ENCODE results near the gene HOXD3.

The HOXD3 gene

DNA sequence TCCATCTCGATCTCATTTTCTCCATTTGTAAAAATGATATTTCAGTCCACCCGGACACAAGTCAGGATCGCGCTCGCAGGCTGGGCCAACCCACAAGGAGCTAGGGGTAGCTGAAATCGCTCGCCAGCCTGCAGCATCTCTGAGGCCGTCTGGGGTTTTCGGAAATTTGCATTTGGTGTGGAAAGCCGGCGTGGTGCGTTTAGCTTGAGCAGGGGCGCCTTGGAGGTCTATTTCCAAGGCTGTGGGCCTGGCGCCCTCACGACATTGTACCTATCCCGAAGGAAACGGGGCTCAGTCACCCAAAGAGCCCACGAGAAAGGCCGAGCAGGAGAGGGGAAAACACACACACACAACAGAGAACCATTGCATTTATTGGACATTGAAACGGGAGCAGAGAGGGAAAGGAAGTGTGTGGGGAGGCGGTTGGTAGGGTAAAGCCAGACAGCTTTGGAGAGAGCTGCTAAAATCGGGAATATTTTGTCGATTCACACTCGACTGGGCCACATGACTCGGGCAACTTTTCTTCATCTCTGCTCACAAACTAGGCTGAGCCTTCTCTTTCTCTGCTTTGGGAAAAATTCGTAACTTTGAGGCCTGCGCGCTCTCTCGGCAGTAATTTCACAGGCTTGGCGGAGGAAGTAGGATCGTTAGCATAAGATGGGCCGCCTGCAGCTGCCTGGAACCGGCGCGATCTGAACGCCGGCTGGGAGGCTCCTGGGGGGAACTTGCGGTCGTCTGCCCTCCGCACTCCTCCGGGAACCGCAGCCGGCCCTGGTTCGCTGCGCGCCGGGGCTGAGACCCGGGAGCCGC lies 28.7 kb upstream of the HOXD3 start:
- H3K27ac ChIP-seq = no peak overlapping the region
- no peaks in the 10 kb centered on the region for H3K27me3 ChIP-seq (ENCODE audit: insufficient read depth, low read depth)
- H3K4me2 ChIP-seq = no peak overlapping the region

DNA sequence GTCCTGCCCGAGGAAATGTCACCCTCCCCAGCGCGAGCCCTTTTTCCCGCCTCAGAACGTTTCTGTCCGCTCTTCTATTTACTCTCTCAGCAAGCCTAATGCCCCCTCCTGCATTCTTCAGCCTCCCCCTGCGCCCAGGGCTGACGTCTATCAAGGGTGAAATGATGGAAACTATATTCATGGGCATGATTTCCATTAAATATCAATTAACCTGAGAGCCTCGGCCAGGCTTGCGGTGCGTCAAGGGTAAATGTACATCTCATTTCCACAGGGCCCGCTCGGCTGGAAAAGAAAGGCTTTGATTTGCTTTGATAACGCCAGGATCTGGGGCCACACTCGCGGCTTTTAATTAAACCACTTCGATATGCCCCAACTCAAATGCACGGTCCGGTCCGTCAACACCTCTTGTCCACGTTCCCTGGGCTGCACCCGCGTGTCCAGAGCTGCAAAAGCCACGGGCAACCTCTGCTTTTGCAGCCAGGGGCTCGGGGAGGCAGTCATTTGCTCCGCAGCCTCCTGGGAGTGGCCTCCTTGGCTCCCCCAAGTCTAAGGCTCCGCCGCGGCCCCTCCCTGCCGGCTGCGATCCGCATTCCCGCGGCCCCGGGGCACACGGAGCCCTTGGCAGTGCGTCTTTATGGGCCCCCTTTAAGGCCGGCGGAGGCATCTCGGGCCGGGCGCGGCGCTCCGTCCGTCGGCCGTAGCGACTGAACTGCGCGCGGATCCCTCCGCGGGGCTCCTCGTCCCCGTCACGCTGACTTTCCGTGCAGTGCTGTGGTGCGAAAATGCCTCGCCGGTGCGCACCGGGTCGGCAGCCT lies 27.9 kb upstream of the HOXD3 start, which contains the start of gene HOXD8:
Gene HOXD8, plus strand, starts transcription at position 724 of the 815 bp plus-strand sequence. CDS start 662 bp downstream, outside the sequence.
- no peak within 1 kb of the TSS for H3K4me3 ChIP-seq (IDR thresholded peaks at IDR 0.05; ENCODE audit: insufficient read depth, low read depth, low read length)
- no peaks in the 10 kb centered on the region for H3K79me2 ChIP-seq (ENCODE audit: insufficient read depth, low read depth)
- no peaks in the 10 kb centered on the region for H3K27me3 ChIP-seq (ENCODE audit: insufficient read depth, low read depth)
- H3K4me1 ChIP-seq (ENCODE audit: low read depth, poor library complexity, severe bottlenecking) = no peaks in the 10 kb centered on the region
- H3K9ac ChIP-seq = no peak within 1 kb of the TSS
- H3K4me2 ChIP-seq = no peak within 1 kb of the TSS
- no peak within 1 kb of the TSS for H2AFZ ChIP-seq (ENCODE audit: low read depth)
- no peak within 1 kb of the TSS for H3K27ac ChIP-seq
- TF ChIP-seq, protein P1, sequence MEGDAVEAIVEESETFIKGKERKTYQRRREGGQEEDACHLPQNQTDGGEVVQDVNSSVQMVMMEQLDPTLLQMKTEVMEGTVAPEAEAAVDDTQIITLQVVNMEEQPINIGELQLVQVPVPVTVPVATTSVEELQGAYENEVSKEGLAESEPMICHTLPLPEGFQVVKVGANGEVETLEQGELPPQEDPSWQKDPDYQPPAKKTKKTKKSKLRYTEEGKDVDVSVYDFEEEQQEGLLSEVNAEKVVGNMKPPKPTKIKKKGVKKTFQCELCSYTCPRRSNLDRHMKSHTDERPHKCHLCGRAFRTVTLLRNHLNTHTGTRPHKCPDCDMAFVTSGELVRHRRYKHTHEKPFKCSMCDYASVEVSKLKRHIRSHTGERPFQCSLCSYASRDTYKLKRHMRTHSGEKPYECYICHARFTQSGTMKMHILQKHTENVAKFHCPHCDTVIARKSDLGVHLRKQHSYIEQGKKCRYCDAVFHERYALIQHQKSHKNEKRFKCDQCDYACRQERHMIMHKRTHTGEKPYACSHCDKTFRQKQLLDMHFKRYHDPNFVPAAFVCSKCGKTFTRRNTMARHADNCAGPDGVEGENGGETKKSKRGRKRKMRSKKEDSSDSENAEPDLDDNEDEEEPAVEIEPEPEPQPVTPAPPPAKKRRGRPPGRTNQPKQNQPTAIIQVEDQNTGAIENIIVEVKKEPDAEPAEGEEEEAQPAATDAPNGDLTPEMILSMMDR (conservative IDR thresholded peaks at IDR 0.05; ENCODE audit: low read depth, low read length) = no peak
- no peaks in the 10 kb centered on the region for H4K20me1 ChIP-seq (ENCODE audit: insufficient read depth)
- H3K36me3 ChIP-seq (ENCODE audit: insufficient read depth) = no peaks in the 10 kb centered on the region

More for the DNA sequence above, 28.7 kb upstream of the HOXD3 start:
- H3K79me2 ChIP-seq (ENCODE audit: insufficient read depth, low read depth) = no peaks in the 10 kb centered on the region
- no peak overlapping the region for H3K4me3 ChIP-seq (IDR thresholded peaks at IDR 0.05; ENCODE audit: insufficient read depth, low read depth, low read length)
- H3K4me1 ChIP-seq (ENCODE audit: low read depth, poor library complexity, severe bottlenecking) = no peaks in the 10 kb centered on the region
- H4K20me1 ChIP-seq (ENCODE audit: insufficient read depth) = no peaks in the 10 kb centered on the region
- H2AFZ ChIP-seq (ENCODE audit: low read depth) = no peak overlapping the region
- H3K36me3 ChIP-seq (ENCODE audit: insufficient read depth) = no peaks in the 10 kb centered on the region
- TF ChIP-seq, protein P1 (conservative IDR thresholded peaks at IDR 0.05; ENCODE audit: low read depth, low read length) = no peak
- H3K9ac ChIP-seq = no peak overlapping the region

DNA sequence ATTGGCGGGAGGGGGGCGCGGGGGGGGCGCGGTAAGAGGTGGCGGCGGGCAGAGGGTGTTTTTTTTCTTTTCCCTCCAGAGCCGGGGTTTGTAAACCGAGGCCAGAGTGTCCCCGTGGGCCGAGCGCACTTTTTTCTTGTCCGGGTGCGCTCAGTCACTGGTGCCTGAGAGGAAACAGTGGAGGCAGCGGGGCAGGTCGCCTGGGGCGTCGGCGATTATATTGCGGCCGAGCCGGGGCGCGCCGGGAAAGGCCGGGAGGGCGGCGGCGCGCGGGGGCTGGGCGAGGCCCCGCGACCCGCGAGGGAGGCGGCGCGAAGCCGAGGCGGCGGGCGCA lies 27.3 kb upstream of the HOXD3 start:
- no peak overlapping the region for H3K9ac ChIP-seq
- H3K4me3 ChIP-seq (IDR thresholded peaks at IDR 0.05; ENCODE audit: insufficient read depth, low read depth, low read length) = no peak overlapping the region
- H3K79me2 ChIP-seq (ENCODE audit: insufficient read depth, low read depth) = no peaks in the 10 kb centered on the region
- H3K27ac ChIP-seq = no peak overlapping the region
- no peaks in the 10 kb centered on the region for H3K36me3 ChIP-seq (ENCODE audit: insufficient read depth)
- H4K20me1 ChIP-seq (ENCODE audit: insufficient read depth) = no peaks in the 10 kb centered on the region
- H3K4me2 ChIP-seq = no peak overlapping the region
- TF ChIP-seq, protein P1 (conservative IDR thresholded peaks at IDR 0.05; ENCODE audit: low read depth, low read length) = no peak
- no peaks in the 10 kb centered on the region for H3K27me3 ChIP-seq (ENCODE audit: insufficient read depth, low read depth)
- H3K4me1 ChIP-seq (ENCODE audit: low read depth, poor library complexity, severe bottlenecking) = peaks cover 1% of the 10 kb centered on the region
- no peak overlapping the region for H2AFZ ChIP-seq (ENCODE audit: low read depth)

DNA sequence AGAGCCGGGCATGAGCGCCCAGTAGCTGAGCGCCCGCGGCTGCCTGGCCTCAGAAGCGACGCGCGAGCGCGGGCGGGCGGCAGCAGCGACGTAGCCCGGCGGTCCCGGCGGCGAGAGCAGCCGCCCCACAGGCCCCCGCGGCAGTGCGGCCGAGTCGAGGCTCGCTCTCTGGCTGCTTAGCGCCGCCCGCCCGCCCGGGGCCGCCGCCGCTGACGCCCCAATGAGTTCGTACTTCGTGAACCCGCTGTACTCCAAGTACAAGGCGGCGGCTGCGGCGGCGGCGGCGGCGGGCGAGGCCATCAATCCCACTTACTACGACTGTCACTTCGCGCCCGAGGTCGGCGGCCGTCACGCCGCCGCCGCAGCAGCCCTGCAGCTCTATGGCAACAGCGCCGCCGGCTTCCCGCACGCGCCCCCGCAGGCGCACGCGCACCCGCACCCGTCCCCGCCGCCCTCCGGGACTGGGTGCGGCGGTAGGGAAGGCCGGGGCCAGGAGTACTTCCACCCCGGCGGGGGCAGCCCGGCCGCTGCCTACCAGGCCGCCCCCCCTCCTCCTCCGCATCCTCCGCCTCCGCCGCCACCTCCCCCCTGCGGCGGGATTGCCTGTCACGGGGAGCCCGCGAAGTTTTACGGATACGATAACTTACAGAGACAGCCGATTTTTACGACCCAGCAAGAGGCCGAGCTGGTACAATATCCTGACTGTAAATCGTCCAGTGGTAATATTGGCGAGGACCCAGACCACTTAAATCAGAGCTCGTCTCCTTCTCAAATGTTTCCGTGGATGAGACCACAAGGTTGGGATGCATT lies 26.8 kb upstream of the HOXD3 start:
- H2AFZ ChIP-seq (ENCODE audit: low read depth) = no peak overlapping the region
- H3K27ac ChIP-seq = no peak overlapping the region
- no peak overlapping the region for H3K4me2 ChIP-seq
- TF ChIP-seq, protein P1 (conservative IDR thresholded peaks at IDR 0.05; ENCODE audit: low read depth, low read length) = no peak
- H4K20me1 ChIP-seq (ENCODE audit: insufficient read depth) = no peaks in the 10 kb centered on the region
- H3K4me1 ChIP-seq (ENCODE audit: low read depth, poor library complexity, severe bottlenecking) = peaks cover 7% of the 10 kb centered on the region
- H3K27me3 ChIP-seq (ENCODE audit: insufficient read depth, low read depth) = no peaks in the 10 kb centered on the region
- H3K9ac ChIP-seq = no peak overlapping the region
- H3K36me3 ChIP-seq (ENCODE audit: insufficient read depth) = no peaks in the 10 kb centered on the region
- no peak overlapping the region for H3K4me3 ChIP-seq (IDR thresholded peaks at IDR 0.05; ENCODE audit: insufficient read depth, low read depth, low read length)
- H3K79me2 ChIP-seq (ENCODE audit: insufficient read depth, low read depth) = no peaks in the 10 kb centered on the region

All from KMS-11 (cell line).